Cardiac septum (tissue), 1 donor: Measurements from ENCODE around the gene ZNF516. TPM values are rescaled to one million over a fixed set of nuclear protein-coding genes. Genes with fewer than 3 reads are reported as not detected.

Experiments used
- DNase-seq: peaks from one replicate; pipeline ENCODE4 v3.0.0-alpha.2; 2020; ENCODE audit warnings: low spot score
- intact Hi-C: fragments of 100-400 bp; cut with DNase I; formaldehyde crosslinking; loops from one replicate; pipeline ENCODE4 v1.14.0; 2022
- total RNA-seq: library from RNA; stranded (reverse); fragmentation: NEBNext Ultra II Directional; extraction: Animal tissue kit (Norgen Biotek cat#: 25700); gene quantifications from one replicate; pipeline ENCODE4 v1.2.1, GENCODE V29; 2021
- donor health status: DM: no; HTN: no; CAD: no.

ZNF516 gene
- total RNA-seq, 1 donor from 2014 or later, result 14.7 TPM

DNA sequence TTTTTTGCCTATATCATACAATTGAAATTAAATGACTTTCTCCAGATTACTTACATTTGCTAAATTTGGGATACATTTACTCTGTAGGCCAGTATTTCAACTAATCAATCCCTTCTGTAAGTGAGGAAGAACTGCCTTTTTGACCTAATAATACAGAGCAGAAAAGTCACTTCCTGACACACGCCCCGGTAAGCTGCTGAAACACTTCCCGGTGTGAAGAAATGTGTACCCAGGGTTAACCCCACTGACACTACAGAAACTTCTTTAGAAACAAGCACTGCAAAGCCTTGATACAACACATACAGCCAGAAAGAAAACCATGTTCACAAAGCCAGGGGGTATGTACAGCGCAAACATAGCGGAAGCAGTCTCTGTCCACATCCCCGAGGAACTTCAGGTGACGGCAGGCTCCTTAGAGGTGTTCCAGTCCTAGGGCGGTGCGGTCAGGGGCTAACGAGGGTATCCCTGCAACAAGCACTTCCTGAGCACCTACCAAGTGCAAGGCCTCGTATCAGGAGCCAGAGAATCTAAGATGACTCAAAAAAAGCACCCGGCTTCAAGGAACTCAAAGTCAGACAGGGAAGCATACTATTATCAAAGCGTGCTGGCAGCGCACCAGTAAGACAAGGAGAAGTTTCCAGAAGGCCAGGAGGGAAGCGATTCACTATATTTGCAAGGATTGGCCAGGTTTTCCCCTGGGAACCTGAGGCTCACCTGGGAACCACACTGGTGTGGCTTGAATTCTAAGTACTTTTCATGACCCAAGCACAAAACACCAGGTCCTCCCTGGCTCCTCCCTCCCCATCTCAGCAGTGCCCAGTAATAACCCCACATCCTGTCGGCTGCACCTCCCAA lies 46.6 kb downstream of the ZNF516 start:
- DNase-seq, result no peak

DNA sequence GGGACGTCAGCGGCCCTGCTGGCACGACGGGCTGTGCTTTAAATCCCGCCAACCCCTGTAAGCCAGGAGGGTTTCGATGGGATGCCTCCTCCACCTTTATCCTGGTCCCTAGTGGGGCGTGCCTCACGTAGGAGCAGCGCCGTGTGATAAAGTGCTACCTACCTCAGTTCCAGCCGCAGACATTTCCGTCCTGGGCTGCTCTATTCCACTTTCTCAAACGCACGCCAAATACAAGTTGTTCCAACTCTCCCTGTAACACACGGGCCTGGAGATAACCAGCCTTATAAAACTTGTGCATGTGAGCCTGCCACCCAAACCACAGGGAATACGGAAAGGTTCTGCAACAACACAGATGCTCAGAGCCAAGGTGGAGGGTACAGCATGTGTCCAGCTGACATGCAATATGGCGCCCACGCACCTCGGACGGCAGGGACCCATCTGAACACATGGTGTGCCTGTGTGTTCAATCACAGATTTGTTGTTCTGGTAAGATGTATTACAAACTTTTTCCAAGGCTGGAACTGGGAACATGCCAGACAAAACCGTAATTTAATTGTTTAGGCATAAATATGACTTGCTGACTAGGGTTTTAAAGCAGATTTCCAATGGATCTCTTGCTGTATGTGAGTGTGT lies 47.7 kb downstream of the ZNF516 start:
- DNase-seq, result no peak
- intact Hi-C loops, result no loop called here

More for the DNA sequence above, 46.6 kb downstream of the ZNF516 start:
- intact Hi-C loops, result no loop called here

GRCh38 chr18:76446321-76447257 lies 48.5 kb downstream of the ZNF516 start:
- intact Hi-C loops, result no loop called here
- no peak for DNase-seq

GRCh38 chr18:76445741-76446232 lies 49.3 kb downstream of the ZNF516 start:
- no peak for DNase-seq
- intact Hi-C loops, result no loop called here

GRCh38 chr18:76445275-76445674 lies 49.8 kb downstream of the ZNF516 start:
- no peak for DNase-seq
- intact Hi-C loops, result no loop called here

DNA sequence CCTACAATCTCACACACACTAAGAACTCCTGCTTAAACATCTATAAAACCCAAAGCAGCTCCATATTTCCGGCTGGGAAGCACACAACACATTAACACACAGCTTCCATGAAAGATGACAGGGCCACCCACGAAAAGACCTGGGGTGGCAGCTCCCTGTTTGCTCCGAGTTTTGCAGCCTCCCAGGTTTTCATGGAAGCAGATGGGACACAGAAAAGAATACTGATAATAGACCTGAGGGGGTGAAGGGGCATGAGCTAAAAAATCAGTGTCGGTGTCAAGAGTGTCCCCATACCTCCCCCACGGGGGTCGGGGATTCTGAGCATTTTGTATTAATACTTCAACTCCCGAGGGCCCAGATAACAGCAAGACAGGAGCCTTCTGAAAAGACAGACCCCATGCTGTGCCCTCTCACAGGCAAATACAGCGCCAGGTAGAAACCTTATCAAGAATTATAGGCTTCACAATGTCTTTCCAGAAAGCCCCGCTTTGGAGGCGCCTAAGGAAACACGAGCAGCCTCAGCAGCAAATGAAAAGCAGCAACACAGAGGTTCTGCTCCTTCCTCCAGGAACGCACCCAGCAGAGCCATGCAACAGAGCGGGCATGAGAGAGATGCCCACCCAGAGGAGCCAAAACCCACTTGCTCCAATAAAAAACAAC lies 50.5 kb downstream of the ZNF516 start:
- no peak for DNase-seq
- intact Hi-C loops, result no loop called here

DNA sequence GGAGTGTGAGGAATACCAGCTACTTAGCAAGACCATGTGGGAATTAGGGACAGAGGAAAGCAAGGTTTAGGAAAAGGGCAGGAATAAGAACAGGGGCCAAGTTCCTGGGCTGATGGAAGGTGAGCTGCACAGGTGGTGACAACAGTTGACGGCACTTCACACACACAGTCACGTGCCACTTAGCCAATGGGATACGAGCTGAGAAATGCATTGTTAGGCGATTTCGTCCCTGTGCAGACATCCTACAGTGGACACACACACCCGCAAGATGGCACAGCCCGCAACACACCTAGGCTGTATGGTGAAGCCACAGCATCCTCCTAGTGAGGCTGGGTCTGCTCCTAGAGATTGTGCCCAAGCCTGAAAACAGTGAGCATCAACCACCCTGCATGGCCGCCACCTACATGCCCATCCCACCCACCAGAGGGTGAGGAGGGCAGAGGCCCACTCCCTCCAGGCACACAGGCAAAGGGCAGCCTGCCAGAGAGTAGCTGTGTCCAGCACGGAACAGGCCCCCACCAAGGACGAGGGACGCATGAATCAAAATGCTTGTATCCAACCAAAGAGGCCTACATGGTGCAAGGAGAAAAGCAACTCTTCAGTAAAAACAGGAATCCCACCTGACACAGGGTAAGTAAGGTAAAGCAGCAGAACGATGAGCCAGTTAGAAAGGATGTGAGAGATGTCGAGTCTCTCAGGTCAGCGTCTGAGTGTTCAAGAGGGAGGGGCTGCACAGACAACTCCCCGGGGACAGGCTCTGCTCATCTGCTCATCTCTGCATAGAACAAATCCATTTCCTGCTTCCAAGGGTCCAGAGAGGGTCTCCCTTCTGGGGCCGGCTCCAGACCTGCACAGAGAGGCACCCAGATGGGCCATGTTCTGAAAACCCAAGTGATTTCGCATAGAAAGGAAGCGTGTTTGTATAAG lies 51.3 kb downstream of the ZNF516 start:
- intact Hi-C loops, result no loop called here
- no peak for DNase-seq

DNA sequence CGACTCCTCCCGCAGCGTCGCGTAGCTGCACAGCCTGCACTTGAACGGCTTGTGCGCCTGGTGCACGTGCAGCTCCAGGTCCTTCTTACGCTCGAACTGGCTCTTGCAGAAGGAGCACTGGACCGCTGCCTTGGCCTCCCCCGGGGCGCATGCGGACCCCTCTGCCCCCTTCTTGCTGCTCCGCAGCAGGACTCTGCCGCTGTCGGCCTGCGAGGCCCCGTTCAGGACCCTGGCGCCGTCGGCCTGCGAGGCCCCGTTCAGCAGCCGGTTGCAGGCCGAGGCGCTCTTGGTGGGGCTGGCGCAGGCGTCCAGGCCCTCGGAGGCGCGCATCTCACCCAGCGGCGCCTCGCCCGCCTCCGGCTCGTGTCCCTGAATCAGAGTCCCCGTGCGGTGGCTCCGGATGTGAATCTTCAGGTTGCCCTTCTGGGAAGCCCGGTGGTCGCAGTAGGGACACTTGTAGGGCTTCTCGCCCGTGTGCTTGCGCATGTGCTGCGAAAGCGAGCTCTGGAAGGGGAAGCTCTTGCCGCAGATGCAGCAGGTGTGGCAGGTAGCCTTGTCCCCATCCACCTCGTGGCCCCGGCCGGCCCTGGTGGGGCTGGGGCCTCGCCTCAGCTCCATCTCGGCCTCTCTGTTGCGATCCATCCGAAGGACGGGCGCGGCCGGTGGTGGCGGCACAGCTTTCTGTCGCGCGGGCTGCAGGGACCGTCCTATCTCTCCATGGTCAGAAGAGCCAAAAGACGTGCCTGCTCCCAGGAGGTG lies 52.5 kb downstream of the ZNF516 start:
- DNase-seq, result no peak
- intact Hi-C loops, result no loop called here

- intact Hi-C loops, result no loop called here
- DNase-seq, result no peak
Measured at GRCh38 chr18:76441668-76442412, 53.2 kb downstream of the ZNF516 start.

DNA sequence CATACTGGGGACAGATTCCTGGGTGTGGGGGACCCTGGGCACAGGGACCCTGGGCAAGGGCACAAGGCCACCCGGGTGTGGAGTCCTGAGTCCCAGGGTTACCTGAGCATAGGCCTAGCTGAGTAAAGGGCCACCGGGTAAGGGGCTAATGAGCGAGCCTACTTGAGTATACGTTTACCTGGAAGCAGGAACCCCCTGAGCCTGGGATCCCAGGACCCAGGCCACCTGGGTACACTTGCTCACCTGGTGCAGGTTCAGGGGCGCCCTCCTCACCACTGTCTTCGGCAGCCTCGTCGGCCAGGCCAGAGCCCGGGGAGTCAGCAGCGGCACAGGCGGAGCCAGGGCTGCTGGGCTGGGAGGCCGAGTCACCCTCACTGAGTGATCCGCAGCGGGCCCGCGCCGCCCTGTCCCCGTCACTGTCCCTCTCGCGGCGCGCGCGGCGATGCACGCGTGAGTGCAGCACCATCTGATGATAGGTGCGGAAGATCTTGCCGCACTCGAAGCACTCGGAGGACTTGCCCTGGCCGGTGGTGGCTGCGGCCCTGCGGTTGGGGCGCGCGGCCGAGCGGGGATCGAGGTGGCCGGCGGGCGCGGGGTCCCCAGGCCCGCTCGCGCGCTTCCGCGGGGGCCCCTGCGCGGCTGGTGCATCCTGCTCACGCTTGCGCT lies 53.9 kb downstream of the ZNF516 start:
- intact Hi-C loops, result no loop called here
- no peak for DNase-seq

- DNase-seq, result no peak
- intact Hi-C loops, result no loop called here
Measured at GRCh38 chr18:76437910-76438309, 57.1 kb downstream of the ZNF516 start.

GRCh38 chr18:76437011-76437410 lies 58.0 kb downstream of the ZNF516 start:
- intact Hi-C loops, result no loop called here
- DNase-seq, result no peak

- DNase-seq, result no peak
- intact Hi-C loops, result no loop called here
Measured at GRCh38 chr18:76436342-76436741, 58.7 kb downstream of the ZNF516 start.

DNA sequence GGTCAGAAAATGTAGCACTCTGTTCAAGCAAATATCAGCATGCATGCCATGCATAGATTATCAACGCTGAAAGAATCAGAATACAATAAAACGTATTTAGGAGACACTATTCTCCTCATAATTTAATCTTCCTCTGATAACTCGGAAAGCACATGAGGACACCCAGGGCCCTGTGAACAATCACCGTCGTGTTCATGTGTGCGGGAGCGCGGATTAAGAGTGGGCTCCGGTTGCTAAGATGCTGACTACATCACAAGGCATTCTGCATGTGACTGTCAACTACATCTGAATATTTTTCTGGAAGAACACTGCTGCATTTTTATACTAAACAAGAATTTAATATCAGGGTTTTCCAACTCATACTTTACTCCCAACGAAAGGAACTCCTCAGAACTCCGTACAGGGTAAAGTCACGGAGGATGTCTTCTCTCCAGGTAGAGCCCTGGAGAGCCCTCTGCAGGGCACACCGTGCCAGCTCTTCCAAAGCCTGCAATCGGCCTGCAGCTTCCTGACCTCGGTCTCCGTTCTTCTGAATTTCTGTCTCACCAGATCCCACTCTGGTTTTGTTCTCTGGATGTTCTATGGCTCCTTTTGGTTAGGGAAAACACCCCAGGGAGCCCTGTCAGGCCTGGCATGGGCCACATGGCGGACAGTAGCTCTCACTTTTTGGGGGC lies 59.6 kb downstream of the ZNF516 start:
- no peak for DNase-seq
- intact Hi-C loops, result no loop called here

- intact Hi-C loops, result no loop called here
- DNase-seq, result no peak
Measured at GRCh38 chr18:76434452-76434851, 60.6 kb downstream of the ZNF516 start.

DNA sequence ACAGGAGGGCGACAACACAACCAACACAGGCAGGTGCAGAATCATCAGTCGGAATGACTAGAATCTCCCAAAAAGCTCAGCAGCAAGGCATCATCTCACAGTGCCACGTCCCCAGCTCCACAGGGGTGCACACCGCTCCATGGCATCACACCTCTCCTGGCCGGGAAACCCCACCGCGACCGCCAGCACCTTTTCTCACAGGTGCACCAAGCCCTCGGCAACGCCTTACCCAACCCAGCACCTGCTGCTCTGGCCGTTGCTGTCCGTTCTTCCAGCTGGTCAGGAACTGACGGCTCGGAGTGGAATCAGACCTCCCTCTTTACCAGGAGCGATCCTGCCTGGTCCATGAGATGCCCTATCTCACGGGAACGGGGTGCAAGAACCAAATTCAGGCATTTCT lies 61.3 kb downstream of the ZNF516 start:
- no peak for DNase-seq
- intact Hi-C loops, result no loop called here
